RCC 7860 (cell line): ENCODE data around the gene NMD3.
"Not testable (repeated sequence)": the region's sequence is repeated elsewhere in the genome, so short reads cannot be mapped to it uniquely, and the experiment has no call there.

Experiments used
- DNase-seq: peaks from one replicate; pipeline ENCODE4 v3.0.0-alpha.2; 2015; ENCODE audit warnings: low spot score
- FAIRE-seq: peaks from 2 replicates; lab custom pipeline; 2012; peaks lifted over from hg19 to GRCh38; lab: Jason Lieb, UNC

NMD3 gene

DNA sequence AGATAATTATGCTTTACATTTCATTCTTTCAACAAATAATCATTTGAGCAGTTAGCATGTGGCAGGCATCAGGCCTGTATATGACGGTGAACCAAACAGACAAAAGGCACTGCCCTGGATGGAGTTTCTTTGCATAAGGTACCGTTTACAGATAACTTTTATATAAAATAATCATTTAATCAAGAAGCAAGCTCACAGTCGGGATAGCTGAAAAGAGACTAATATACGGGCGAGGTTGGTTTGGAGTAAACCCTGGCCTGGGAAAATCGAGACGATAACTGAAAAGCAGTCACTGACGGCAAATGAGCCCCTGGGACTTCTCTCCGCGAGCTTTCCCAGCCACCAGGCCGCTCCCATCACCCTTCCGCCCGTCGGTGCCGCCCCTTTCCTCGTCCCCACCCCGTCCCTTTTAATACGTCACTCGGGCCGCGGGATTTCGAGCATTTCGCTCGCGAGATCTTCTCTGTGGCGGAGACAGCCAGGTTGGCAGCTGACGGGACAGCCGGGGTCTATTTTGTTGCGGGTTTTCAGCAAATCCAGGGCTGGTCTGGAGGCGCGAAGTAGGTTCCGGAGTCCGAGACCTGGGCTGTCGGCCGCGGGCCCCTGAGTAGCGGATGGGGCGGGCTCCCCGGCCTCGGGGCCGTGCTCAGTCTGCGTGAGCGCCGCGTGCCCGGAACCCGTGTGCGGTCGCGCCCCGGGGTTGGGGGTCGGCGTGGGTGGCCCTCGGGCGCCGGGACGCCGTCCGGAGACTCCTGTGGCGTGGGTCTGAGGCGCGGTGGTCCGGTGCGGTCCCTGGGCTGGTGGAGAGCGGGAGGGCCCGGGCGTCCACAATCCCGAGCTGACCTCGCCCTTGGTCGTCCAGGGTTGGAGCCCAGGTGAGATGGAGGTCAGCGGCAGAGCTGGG lies at the start of gene NMD3:
NMD3 (plus strand) TSS at position 462 of the 904 bp plus-strand sequence. CDS start 703 bp downstream, outside the sequence.
- peak; percentile 82 for DNase-seq
- peak; percentile 65 for FAIRE-seq

DNA sequence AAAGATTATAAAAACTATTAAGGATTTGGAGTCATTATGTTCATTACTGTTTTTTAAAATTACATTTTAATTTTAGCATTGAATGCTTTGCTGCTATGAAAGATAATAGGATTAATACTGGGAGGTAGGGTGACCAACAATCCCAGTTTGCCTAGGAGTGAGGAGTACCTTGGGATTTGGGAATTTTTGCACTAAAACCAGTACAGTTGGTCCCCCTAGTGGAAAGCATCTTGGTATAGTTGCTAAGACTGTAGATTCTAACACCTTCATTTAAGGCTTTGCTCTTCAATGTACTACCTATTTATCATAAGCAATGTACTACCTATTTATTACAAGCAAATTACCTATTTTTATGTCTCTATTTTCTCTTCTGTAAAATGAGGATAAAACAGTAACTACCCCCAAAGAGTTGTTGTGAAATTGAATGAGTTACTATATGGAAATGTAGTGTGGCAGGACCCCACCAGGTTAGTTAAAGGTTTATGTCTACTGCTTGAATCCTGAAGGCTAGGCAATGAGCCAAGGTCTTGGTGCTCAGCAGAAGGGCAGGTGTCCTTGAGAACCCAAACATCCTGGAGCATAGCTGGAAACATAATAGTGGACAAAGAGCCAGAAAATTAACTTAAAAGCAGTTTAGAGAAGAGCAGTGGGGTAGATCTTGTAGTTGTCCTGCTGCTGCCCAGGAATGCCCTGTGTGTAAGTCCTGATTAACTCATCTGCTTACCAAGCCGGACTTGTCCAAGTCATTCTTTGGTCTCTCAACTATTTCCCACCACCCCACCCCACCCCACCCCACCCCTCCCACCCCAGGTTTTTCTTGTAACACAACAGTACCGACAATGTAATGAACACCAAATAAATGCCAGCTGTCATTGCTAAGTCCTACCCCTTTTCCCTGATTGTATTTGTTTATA lies 49.2 kb upstream of the NMD3 start:
- FAIRE-seq (no peak), DNase-seq (no peak)

DNA sequence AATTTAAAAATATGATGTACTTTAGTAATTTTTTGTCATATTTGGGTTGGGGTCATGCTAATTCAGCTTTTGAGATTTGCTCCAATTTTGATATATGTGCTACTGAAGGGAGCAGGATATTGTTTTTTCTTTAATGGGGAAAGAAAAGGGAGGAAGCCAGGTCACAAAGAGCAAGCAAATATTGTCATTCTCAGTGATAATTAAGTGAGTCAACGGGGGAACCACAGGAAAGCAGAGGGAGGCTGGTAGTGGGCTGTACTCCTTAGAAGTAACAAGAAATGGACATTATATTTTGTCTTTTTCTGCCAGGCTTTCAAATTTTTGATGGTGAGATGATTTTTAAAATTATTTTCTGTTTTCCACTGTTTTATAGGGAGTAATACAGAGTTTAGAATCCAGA lies 45.6 kb upstream of the NMD3 start:
- no peak for FAIRE-seq
- no peak for DNase-seq

DNA sequence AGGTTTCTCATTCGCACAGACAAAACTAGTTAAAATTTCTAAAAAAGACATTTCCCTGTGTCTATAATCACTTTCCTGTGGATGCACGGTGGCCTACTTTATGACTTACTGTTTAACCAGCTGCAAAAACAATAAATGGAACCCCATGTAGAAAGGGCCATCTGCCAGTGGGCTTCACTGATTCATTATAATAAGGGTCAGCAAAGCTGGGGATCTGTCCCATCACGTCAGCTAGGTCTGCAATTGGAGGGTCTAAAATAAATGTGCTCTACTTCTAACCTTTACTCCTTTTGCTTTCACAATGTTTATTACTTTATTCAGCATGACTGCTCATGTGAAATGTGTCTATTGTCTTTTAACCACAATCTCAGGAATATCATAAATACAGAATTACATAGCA lies 43.1 kb upstream of the NMD3 start:
- DNase-seq (no peak), FAIRE-seq (no peak)

DNA sequence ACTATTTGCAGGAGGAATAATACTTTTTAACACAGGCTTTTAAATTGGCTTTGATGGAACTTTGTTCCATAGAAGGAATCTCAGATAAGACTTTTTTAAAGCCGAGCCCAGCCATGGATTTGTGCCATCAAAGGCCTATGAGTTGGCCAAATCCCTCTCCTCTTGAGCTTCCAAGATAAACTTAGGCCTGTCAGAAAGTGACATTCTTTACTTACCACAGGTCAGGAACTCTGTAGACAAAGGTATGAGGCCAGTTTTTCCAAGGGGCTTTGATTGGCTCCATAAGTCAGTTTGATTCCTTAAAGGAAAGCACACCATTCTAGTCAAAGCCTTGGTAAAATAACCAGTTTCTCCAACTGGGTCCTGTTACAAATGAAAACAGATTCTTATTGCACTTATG lies 39.7 kb upstream of the NMD3 start:
- not testable (repeated sequence) for FAIRE-seq, DNase-seq

DNA sequence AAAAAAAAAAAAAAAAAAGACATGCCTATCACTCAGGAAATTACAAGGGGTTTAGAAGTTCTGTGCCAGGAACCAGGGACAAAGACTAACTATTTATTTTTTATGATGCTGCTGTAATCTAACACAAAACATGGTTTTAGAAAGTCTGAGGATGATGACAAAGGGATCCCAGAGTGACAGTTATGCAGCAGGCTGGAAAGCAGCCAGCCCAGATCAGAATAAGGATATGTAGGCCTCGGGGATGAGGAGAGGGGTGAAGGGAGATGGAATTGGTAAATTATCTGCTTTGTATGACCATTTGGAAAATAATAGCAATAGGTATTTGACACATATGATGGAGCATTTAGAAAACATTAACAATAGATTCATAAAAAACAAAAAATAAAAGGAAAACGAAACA lies 34.1 kb upstream of the NMD3 start:
- DNase-seq (no peak), FAIRE-seq (no peak)

DNA sequence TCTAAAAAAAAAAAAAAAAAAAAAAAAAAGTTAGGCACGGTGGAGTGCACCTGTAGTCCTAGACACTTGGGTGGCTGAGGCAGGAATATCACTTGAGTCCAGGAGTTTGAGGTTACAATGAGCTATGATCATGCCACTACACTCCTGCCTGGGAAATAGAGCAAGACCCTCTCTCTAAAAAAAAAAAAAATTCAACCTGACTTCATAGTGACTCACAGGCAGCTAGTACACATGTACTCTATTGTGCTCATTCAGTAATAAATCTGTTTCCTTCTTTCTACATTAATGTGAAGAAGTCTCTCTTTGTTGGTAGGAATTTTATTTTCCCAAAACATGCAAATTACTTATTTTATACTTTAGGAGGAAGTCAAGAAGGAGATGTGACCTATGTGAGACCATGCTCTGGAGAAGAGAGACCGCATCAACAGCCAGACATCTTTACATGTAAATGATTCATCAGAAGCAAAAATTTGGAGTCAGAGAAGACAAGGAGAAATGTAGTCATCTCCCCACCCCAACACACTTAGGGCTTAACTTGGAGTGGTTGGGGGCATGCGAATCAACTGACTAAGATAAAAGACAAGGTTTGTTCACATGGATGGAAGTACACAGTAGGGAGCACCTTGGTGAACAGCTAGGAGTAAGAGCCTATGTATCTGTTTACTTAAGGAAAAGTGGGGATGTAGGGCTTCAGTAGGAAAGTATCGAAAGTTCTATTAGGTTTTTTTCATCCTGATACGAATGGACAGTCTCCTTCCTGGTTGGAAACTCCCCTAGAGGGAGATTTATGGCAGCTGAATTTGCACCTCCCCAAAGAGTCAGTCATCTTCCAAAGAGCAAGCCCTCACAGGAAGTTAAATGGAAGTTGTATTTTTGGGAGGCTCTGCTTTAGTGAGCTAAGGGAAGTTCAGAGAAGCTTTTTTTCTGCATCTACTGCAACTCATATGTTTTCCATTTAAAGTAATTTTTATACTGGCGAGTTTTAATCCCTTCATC lies 23.0 kb upstream of the NMD3 start:
- DNase-seq (peak; percentile 20), FAIRE-seq (peak; percentile 72)

DNA sequence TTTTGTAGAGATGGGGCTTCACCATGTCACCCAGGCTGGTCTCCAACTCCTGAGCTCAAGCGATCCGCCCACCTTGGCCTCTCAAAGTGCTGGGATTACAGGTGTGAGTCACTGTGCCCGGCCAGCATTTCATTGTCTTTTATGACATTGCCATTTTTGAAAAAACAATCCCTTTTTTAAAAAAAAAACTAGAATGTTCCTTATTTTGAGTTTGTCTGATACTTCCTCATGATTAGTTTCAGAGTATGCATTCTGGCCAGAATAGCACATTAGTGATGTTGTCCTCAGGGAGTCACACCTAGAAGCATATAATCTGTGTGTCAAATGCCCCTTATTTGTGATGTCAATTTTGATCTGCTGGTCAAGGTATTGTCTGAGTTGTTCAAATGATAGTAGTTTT lies 21.2 kb upstream of the NMD3 start:
- FAIRE-seq (no peak), DNase-seq (no peak)

DNA sequence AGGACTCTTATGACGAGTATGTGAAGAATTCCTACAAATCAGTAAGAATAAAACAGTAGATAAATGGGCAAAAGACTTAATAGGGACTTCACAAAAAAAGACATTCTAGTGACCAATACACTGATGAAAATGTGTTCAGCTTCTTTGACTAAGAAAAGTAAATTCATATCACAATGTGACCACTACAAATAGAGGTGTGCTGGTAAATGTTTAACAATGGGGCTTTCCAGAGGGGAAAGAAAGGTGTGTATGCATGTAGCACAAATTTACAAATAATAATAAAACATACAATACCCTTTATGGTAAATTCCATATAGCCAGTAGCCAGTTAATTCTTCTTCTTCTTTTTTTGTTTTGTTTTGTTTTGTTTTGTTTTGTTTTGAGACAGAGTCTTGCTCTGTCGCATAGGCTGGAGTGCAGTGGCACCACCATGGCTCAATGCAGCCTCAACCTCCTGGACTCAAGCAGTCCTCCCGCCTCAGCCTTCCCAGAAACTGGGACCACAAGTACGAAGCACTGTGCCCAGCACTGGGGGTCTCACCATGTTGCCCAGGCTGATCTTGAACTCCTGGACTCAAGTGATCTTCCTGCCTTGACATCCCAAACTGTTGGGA lies 17.5 kb upstream of the NMD3 start:
- FAIRE-seq (no peak), DNase-seq (no peak)

DNA sequence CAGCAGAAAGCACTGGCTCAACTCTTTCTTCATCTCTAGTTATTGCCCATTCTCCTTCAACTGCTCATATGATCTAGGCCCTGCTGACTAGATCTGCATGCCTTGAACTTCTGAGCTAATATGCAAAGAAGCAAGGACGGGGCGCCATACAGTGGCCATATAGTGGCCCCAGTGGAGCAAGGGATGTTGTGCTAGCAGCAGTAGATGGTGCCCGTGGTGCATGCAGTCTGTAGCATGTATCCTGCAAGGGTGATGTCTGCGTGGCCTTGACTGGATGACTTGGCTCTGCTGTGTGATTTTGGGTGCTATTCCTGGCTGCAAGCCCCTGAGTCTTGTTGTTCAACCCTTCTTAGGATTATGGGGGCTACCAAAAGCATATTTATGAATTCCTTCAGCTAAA lies 12.2 kb upstream of the NMD3 start:
- no peak for FAIRE-seq

DNA sequence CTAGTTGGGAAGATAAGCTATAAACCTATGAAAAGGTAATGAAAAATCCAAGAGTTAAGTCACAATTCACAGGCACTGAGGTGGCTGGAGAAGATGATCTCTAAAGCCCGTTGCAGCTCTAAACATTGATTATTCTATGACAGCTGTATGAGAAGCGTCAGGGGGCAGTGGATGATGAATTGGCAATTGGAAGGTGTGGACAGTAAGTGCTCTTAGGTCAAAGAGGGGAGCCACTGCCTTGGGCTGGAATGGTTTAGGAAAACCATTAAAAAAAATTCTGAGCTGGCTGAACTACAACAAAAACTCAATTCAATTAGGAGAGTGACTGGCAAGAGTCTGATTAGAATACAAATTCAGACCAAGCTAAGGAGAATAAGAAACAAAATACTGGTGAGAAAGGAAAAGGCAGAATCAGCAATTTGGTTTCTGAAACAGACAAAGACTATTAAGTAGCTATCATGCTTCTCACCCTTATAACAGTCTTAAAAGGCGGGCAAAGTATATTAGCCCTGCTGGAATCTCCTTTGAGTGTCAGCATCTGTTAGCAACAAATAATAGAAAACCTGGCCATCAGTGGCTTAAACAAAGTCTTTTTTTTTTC lies 8.8 kb upstream of the NMD3 start:
- DNase-seq (no peak), FAIRE-seq (no peak)

More for the DNA sequence above, 12.2 kb upstream of the NMD3 start:
- DNase-seq: no peak

DNA sequence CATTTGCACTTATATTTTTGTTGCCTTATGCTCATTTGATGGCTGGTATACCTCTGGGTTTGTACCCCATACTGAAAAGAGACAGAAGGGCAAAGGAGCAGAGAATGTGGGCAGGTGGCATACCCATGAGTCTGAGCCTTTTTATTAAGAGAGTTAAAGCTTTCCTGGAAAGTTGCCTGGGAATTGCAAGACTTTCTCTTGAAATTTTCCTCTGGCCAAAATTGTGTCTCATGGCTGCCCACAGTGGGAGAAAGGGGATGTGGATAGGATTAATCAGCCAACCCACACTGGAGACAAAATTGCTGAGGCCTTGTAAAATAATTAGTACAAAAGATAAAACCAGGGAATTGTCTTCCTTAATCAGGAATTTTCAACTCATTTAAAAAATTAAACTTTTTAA lies 8.2 kb upstream of the NMD3 start:
- DNase-seq (no peak), FAIRE-seq (no peak)

DNA sequence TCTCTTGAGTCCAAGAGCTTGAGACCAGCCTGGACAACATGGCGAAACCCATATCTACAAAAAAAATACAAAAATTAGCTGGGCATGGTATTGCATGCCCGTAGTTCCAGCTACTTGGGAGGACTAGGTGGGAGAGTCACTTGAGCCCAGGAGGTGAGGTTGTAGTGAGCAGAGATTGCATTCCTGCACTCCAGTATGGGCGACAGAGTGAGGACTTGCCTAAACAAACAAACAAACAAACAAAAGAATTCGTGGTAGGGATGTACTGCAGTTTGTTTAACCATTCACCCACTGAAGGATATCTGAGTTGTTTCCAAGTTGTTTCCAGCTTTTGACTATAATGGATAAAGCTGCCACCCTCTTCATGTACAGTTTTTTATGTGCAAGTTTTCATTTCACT lies 7.5 kb upstream of the NMD3 start:
- FAIRE-seq: no peak
- DNase-seq: no peak

DNA sequence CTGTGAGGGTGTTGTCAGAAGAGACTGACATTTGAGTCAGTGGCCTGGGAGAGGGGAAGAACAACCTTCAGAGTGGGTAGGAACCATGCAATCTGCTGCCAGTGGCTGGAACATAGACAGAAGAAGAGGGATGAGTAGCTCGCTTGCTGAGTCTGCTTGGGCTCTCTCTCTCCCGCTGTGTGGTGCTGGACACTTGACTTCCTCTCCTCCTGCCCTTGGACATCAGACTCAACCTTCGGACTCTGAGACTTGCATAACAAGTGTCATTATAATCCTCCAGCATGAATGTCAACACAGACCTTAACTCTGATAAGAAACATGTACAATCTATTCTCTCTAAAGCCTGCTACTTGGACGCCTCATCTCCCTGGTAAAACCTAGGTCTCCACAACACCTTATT lies 5.9 kb upstream of the NMD3 start:
- FAIRE-seq: no peak

DNA sequence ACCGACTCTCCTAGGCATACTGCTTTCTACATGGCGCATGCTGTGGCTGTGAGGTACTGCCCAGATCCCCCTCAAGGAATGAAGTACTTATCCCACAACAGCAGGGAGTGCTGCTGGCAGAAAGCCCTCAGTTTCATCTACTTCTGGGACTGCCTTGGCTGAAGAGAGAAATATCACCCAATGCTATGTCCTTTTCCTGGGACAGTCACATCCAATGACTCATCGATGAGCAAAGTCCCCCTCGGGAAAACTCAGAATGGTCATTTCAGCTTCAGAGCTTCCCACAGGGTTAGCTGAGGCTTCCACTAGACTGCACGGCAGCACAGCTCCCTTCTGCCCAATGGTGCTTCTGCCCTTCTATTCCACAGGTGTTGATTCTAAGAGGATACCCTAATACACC lies 3.6 kb upstream of the NMD3 start:
- FAIRE-seq (peak; percentile 83), DNase-seq (peak; percentile 81)

More for the DNA sequence above, 5.9 kb upstream of the NMD3 start:
- DNase-seq: no peak

DNA sequence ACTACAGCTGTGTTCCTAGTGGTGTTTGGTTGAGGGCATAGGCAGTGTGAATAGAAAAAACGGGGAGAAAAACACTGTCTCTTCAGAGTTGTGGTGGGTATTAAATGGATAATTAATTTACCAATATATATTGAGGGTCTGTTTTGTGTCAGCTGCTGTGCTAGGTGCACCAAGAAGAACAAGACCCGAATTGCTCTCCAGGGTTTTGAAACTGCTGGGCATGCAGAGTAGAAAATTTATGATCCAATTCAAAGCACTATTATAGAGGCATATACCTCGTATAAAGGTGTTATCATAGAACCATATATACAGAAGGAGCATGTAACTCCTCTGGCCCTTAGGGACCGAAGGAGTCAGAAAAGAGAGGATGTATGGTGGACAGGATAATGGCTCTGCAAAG lies 1.6 kb upstream of the NMD3 start:
- no peak for FAIRE-seq
- no peak for DNase-seq

DNA sequence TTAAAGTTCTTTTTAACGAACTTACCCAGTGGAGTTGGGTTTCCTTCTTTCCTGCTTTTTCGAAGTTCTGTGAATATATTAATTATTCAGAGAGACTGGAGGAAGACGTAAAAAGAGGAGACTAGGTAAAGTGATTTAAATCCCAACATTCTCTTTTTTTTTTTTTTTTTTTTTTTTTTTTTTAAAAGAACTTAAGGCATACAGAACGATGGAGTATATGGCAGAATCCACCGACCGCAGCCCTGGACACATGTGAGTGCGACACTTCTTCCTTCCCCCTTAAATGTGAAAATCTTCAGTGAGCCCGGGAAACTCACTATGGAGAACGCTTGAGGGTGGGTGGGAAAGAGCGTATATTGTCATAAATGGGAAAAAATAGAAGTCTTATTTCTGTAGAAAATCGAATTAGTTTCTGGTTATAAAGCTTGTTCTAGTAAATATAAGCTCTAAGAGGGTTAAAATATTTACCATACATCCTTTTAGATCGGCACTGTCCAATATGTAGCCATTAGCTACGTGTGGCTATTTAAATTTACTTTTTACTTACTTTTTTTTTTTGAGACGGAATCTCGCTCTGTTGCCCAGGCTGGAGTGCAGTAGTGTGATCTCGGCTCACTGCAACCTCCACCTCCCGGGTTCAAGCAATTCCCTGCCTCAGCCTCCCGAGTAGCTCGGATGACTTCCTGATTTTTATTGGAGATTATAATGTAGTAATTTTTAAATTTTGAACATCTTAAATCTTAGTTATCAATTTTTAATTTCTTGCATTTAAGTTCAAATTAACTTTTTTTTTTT lies 892 bp downstream of the NMD3 start:
- FAIRE-seq (no peak), DNase-seq (no peak)

DNA sequence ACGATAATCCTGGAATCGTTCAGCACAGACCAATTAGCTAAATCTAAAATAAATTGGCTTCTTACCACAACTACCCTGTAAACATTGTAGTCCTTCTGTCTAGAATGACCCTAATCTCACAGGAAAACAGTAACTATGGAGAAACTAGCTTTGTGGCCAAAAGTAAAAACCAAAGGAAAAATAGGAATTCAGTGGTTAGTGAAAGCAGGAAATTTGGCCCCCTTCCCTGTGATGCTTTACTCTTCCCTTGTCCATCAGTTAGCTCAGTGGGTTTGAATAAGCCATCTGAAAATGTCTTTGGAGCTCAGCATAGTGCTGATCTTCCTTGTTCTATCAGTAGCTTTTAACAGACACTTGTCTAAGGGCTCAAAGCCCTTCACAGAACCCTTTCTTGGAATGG lies 1.6 kb downstream of the NMD3 start:
- DNase-seq (no peak), FAIRE-seq (no peak)

DNA sequence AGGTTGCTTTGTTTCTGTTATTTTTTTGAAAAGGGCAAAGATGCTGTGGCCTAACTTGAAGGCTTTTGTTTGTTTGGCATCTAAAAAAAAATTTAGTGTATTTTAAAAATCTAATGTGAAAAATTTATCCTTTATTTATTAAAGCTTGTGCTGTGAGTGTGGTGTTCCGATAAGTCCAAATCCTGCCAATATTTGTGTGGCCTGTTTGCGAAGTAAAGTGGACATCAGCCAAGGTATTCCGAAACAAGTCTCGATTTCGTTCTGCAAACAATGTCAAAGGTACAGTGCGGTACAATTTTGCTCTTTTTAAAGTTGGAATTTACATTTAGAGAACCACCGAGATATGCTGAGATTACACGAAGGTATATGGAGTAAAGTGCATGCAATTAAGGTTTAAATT lies 3.7 kb downstream of the NMD3 start:
- DNase-seq (no peak), FAIRE-seq (no peak)
